Cerebellar cortex (tissue), 1 donor: Measurements from ENCODE around the gene PLA2G4F.

Experiments
- DNase-seq: peaks from one replicate; pipeline ENCODE4 v3.0.0-alpha.2; 2015; ENCODE audit warnings: low spot score

Gene PLA2G4F

GRCh38 chr15:42146551-42147430 lies 9.6 kb downstream of the PLA2G4F start:
- DNase-seq: no peak

- no peak for DNase-seq
These were observed 10.6 kb downstream of the PLA2G4F start for GRCh38 chr15:42145546-42146455.

GRCh38 chr15:42144841-42145375 lies 11.5 kb downstream of the PLA2G4F start:
- DNase-seq: no peak

GRCh38 chr15:42143866-42144625 lies 12.4 kb downstream of the PLA2G4F start:
- no peak for DNase-seq

GRCh38 chr15:42143356-42143755 lies 13.1 kb downstream of the PLA2G4F start:
- no peak for DNase-seq

GRCh38 chr15:42141795-42142667 lies 14.4 kb downstream of the PLA2G4F start:
- DNase-seq: no peak

GRCh38 chr15:42141246-42141645 lies 15.2 kb downstream of the PLA2G4F start:
- DNase-seq: no peak

- DNase-seq: no peak
These were observed 15.9 kb downstream of the PLA2G4F start for GRCh38 chr15:42140383-42141070.

GRCh38 chr15:42139596-42139995 lies 16.8 kb downstream of the PLA2G4F start:
- DNase-seq: no peak

- DNase-seq: no peak
These were observed 17.5 kb downstream of the PLA2G4F start for GRCh38 chr15:42138968-42139386.

GRCh38 chr15:42138411-42138810 lies 18.0 kb downstream of the PLA2G4F start:
- DNase-seq: no peak

GRCh38 chr15:42137461-42138261 lies 18.8 kb downstream of the PLA2G4F start:
- peak; percentile 66 for DNase-seq

GRCh38 chr15:42136513-42136912 lies 19.9 kb downstream of the PLA2G4F start:
- DNase-seq: no peak

- DNase-seq: no peak
These were observed 21.1 kb downstream of the PLA2G4F start for GRCh38 chr15:42135351-42135750.

GRCh38 chr15:42134617-42135245 lies 21.7 kb downstream of the PLA2G4F start:
- DNase-seq: no peak

- peak; percentile 30 for DNase-seq
These were observed 22.4 kb downstream of the PLA2G4F start for GRCh38 chr15:42133886-42134502.

- no peak for DNase-seq
These were observed 23.1 kb downstream of the PLA2G4F start for GRCh38 chr15:42133356-42133755.
